Measurements from ENCODE around the gene DDC. TPM values are rescaled to one million over a fixed set of nuclear protein-coding genes. Genes with fewer than 3 reads are reported as not detected.

The DDC gene
- total RNA-seq, 4 donors from 2014 or later, result 0.35 TPM; not detected in 3

GRCh38 chr7:50496569-50496968 lies 68.6 kb downstream of the DDC start:
- Histone ChIP-seq H3K27me3 (peaks cover 0 to 35% (median 0%) of the 10 kb centered on the region in 4 donors), H3K4me3 (no peak overlapping the region), H3K4me1 (peaks cover 0 to 22% (median 17%) of the 10 kb centered on the region in 3 donors), H3K9me3 (no peaks in the 10 kb centered on the region), H3K36me3 (no peaks in the 10 kb centered on the region), H3K27ac (peak overlapping the region in 2 of 4 donors; percentile 26 to 49)
- no peak for TF ChIP-seq POLR2A (IDR thresholded peaks at IDR 0.05)
- TF ChIP-seq, protein P1, sequence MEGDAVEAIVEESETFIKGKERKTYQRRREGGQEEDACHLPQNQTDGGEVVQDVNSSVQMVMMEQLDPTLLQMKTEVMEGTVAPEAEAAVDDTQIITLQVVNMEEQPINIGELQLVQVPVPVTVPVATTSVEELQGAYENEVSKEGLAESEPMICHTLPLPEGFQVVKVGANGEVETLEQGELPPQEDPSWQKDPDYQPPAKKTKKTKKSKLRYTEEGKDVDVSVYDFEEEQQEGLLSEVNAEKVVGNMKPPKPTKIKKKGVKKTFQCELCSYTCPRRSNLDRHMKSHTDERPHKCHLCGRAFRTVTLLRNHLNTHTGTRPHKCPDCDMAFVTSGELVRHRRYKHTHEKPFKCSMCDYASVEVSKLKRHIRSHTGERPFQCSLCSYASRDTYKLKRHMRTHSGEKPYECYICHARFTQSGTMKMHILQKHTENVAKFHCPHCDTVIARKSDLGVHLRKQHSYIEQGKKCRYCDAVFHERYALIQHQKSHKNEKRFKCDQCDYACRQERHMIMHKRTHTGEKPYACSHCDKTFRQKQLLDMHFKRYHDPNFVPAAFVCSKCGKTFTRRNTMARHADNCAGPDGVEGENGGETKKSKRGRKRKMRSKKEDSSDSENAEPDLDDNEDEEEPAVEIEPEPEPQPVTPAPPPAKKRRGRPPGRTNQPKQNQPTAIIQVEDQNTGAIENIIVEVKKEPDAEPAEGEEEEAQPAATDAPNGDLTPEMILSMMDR (IDR thresholded peaks at IDR 0.05), result no peak
- DNase-seq, result no peak
- intact Hi-C loops (cut with DNase I), result no loop called here
- WGBS, 2 donors, result 58 to 81% methylated on average over 5 to 6 of the region's 6 CpGs

GRCh38 chr7:50495746-50496145 lies 69.5 kb downstream of the DDC start:
- H3K27ac ChIP-seq, result no peak overlapping the region
- peaks cover 0 to 21% (median 17%) of the 10 kb centered on the region in 3 donors for H3K4me1 ChIP-seq
- no peak for TF ChIP-seq POLR2A (IDR thresholded peaks at IDR 0.05)
- TF ChIP-seq, protein P1 (IDR thresholded peaks at IDR 0.05), result no peak
- peaks cover 0 to 35% (median 0%) of the 10 kb centered on the region in 4 donors for H3K27me3 ChIP-seq
- intact Hi-C loops (cut with DNase I), result no loop called here
- H3K9me3 ChIP-seq, result no peaks in the 10 kb centered on the region
- H3K4me3 ChIP-seq, result no peak overlapping the region
- DNase-seq, result no peak
- H3K36me3 ChIP-seq, result no peaks in the 10 kb centered on the region
- 71 to 73% methylated on average over 3 of the region's 3 CpGs for WGBS, 2 donors

- peaks cover 0 to 15% (median 11%) of the 10 kb centered on the region in 3 donors for H3K4me1 ChIP-seq
- DNase-seq, result no peak
- no peak overlapping the region for H3K27ac ChIP-seq
- no peaks in the 10 kb centered on the region for H3K36me3 ChIP-seq
- intact Hi-C loops (cut with DNase I), result no loop called here
- H3K27me3 ChIP-seq, result peaks cover 0 to 24% (median 0%) of the 10 kb centered on the region in 4 donors
- no peaks in the 10 kb centered on the region for H3K9me3 ChIP-seq
- WGBS, 2 donors, result 93% methylated on average over 14 to 23 of the region's 30 CpGs
- no peak for TF ChIP-seq POLR2A (IDR thresholded peaks at IDR 0.05)
- TF ChIP-seq, protein P1 (IDR thresholded peaks at IDR 0.05), result no peak
- no peak overlapping the region for H3K4me3 ChIP-seq
These were observed 72.3 kb downstream of the DDC start for GRCh38 chr7:50492770-50493519.

- no peak for DNase-seq
- H3K4me1 ChIP-seq, result peaks cover 0 to 5% (median 4%) of the 10 kb centered on the region in 3 donors
- no peak overlapping the region for H3K27ac ChIP-seq
- no peaks in the 10 kb centered on the region for H3K9me3 ChIP-seq
- intact Hi-C loops (cut with DNase I), result no loop called here
- no peak overlapping the region for H3K4me3 ChIP-seq
- TF ChIP-seq POLR2A (IDR thresholded peaks at IDR 0.05), result no peak
- TF ChIP-seq, protein P1 (IDR thresholded peaks at IDR 0.05), result no peak
- H3K36me3 ChIP-seq, result no peaks in the 10 kb centered on the region
- WGBS, 2 donors, result 67 to 70% methylated on average over 1 of the region's 1 CpG
- H3K27me3 ChIP-seq, result peaks cover 0 to 19% (median 0%) of the 10 kb centered on the region in 4 donors
These were observed 73.3 kb downstream of the DDC start for GRCh38 chr7:50491943-50492342.

DNA sequence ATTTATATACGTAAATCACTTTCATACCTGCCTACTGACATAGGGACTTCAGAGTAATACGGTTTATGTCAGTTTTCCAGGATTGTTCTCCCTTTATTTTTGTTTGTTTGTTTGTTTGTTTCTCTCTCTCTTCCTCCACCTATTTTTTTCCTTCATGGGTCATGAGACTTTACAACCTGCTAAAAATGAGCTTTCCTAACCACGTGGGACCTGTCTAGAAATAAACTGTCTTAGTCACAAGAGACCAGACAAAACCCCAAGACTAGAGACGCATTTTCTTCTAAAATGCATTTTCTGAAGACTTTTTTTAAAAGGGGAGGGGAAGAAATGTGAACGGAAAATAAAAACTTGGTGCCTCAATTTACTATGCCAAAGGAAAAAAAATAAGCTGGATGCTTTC lies 74.0 kb downstream of the DDC start:
- Histone ChIP-seq H3K4me1 (no peaks in the 10 kb centered on the region), H3K4me3 (no peak overlapping the region), H3K27me3 (peaks cover 0 to 13% (median 0%) of the 10 kb centered on the region in 4 donors), H3K36me3 (no peaks in the 10 kb centered on the region), H3K9me3 (no peaks in the 10 kb centered on the region), H3K27ac (no peak overlapping the region)
- DNase-seq, result no peak
- 62 to 73% methylated on average over 5 of the region's 5 CpGs for WGBS, 2 donors
- intact Hi-C loops (cut with DNase I), result no loop called here
- TF ChIP-seq, protein P1 (IDR thresholded peaks at IDR 0.05), result no peak
- TF ChIP-seq POLR2A (IDR thresholded peaks at IDR 0.05), result no peak

Measured in esophagus squamous epithelium (tissue), 5 donors.